A549 (cell line): ENCODE measurements around the gene DMRTC2.

ENCODE experiments used
- EP300 ChIP-seq, 2 experiments: fragments of >200 bp; sonication (Bioruptor Twin); formaldehyde crosslinking; IDR thresholded peaks; 2 replicates in 1 of 2; 3 replicates in 1 of 2; pipeline ENCODE4 v1.6.1; 2016 to 2017
- RCOR1 ChIP-seq: fragments of 150-350 bp; IDR thresholded peaks from 2 replicates; pipeline ENCODE4 v1.6.1; 2014; ENCODE audit warnings: antibody characterized with exemption, low read length, low read depth
- ZC3H11A ChIP-seq: fragments of 450-650 bp; IDR thresholded peaks from 2 replicates; pipeline ENCODE4 v1.6.1; 2014; ENCODE audit warnings: antibody characterized with exemption, mild to moderate bottlenecking
- TF ChIP-seq, protein P1 (sequence below): fragments of 250-450 bp; sonication (Bioruptor Pico); IDR thresholded peaks from 2 replicates; pipeline ENCODE4 v1.5.0; 2020; ENCODE audit warnings: low read depth, mild to moderate bottlenecking, moderate library complexity
- TF ChIP-seq, protein P2 (sequence below): IDR thresholded peaks from 2 replicates; pipeline ENCODE4 v1.6.1; 2012

DNA sequence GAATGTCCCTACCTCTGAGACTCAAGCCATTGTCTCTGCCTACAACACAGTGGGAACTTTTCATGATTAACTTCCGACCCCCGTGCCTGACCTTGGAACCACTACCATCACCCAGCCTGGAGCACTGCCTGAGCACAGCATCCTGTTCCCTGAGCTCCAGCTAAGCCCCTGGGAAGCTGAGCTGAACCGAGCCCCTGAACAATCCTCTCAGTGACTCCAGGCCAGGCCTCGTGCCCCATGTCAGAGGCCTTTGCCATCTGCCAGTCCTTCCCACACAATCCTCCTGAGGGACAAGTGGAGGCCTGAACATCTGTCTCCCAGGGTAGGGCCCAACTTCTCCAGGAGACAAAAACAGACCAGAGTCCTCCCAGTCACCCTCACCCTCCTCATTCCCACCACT lies 30.9 kb upstream of the DMRTC2 start:
- TF ChIP-seq RCOR1: no peak
- no peak for TF ChIP-seq ZC3H11A
- no peak for TF ChIP-seq EP300 (IDR thresholded peaks at IDR 0.05)
- TF ChIP-seq, protein P1, sequence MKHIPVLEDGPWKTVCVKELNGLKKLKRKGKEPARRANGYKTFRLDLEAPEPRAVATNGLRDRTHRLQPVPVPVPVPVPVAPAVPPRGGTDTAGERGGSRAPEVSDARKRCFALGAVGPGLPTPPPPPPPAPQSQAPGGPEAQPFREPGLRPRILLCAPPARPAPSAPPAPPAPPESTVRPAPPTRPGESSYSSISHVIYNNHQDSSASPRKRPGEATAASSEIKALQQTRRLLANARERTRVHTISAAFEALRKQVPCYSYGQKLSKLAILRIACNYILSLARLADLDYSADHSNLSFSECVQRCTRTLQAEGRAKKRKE (CRISPR knock-in tag): no peak
- TF ChIP-seq, protein P2, sequence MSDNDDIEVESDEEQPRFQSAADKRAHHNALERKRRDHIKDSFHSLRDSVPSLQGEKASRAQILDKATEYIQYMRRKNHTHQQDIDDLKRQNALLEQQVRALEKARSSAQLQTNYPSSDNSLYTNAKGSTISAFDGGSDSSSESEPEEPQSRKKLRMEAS: no peak
